Measurements from ENCODE around the gene ARHGAP22.

GRCh38 chr10:48410503-48410902 is 194.4 kb downstream of the ARHGAP22 start:
- TF ChIP-seq CTCF (IDR thresholded peaks at IDR 0.05) (no peak), POLR2AphosphoS5 (IDR thresholded peaks at IDR 0.05; ENCODE audit: low read depth, low read length) (no peak), REST (IDR thresholded peaks at IDR 0.05; ENCODE audit: insufficient read depth in 1 of 2, low read depth in 2 of 2, low read length in 1 of 2) (no peak)
